ENCODE measurements around the gene TMEM132C.

Gene TMEM132C

GRCh38 chr12:128288896-128289295 lies 21.9 kb downstream of the TMEM132C start:
- DNase-seq = no peak

DNA sequence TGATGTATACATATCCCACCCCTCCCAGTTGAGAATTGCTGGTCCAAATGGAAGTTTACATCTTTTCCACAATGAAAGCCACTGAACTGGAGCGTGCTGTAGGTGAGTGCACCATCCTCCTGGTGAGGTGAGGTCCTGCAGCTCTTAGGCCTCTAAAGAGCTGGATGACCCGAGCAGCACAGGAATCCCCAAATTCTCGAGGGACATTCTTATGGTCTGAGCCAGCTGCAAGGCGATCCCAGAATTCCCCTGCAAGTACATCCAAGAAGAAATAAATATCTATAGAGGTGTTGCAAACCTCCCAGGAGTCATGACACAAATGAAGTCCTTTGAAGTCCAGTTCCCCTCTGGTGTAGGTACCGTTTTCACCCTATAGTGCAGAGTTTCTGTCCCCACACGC lies 24.0 kb downstream of the TMEM132C start:
- DNase-seq = no peak

DNA sequence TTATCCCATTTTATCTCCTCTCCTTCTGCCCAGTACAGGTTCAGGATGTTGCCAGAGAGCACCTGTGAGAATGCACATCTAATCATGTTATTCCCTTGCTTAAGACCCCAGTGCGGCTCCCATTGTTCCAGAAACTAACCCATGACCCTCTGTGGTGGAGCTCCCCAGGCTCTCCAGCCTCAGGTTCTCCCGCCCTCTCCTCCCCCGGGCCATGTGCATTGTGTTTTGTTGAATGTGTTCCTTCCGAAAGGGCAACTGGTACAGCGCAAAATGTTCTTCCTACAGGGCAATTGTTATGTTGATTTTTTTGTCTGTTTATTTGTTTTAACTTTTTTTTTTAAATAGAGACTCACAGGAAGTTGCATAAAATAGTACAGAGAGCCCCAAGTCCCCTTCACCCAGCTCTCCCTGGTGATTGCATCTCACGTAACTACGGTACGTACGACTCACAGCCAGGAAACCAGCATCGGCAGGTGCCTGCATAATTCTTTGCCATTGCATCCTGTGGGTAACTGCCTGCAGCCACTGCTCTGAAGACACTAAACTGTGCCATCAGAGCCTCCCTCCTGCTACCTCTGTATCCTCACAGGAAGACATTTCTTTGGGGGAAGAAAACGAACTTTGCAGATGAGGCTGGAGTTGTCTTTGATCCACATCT lies 31.2 kb downstream of the TMEM132C start:
- no peak for DNase-seq

DNA sequence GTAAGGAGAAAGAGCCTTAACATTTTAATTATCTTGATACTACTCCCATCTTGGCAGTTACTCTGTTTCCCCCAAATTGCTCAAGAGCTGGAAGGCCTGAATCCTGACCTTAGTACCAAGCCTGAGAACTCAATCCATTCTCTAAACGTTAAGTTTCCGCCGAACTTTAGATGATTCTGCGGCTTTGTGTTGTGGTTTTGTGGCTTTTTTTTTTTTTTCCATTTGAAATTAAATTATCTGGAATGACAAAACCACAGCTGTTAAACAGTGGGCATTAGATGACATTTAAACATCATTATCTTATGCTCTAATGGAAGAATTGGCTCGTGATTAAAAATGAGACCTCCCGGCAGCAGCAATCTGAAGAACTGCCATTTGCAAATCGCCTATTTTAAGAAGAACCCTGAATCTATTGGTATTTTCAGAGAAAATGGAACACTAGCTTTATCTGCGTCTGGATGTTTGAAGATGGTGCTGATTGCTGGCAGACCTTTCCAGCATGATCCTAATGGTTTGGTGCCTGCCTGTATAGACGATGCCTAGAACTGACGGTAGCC lies 38.4 kb downstream of the TMEM132C start:
- DNase-seq = no peak

DNA sequence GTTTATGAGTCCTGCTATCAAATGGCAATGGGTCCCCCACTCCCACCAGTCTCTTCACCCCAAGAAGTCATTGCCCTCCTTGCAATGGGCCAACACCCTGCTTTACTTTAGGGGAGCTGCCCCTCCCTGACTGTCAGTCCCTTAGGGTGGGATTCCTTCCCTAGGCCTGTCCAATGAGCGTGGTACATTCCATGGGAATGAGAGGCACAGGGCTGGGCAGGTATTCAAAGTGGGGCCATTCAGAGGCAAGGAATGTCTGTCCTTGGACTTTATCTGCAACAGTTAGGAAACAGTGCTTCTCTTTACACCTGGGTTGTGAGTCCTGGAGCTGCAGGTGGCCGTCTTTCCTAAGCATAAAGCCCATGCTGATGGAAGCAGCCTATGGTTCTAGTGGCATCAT lies 40.8 kb downstream of the TMEM132C start:
- DNase-seq = no peak

DNA sequence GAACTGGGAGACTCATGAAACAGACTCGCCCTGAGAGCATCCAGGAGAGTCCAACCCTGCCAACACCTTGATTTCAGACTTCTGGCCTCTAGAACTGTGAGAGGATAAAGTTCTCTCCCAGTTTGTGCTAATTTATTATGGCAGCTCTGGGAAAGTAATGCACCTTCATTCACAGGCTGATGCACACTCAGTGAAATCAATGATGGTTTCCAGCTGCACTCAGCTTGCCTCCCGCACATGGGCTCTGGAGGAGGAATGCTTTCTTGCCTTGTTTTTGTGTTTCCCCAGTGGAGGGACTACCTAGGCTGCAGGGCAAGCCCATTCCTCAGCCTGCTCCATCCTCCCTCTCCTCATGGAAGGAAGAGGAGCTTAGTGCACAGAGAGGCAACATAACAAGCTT lies 45.7 kb downstream of the TMEM132C start:
- DNase-seq = no peak

GRCh38 chr12:128313931-128314330 lies 47.0 kb downstream of the TMEM132C start:
- DNase-seq = no peak

DNA sequence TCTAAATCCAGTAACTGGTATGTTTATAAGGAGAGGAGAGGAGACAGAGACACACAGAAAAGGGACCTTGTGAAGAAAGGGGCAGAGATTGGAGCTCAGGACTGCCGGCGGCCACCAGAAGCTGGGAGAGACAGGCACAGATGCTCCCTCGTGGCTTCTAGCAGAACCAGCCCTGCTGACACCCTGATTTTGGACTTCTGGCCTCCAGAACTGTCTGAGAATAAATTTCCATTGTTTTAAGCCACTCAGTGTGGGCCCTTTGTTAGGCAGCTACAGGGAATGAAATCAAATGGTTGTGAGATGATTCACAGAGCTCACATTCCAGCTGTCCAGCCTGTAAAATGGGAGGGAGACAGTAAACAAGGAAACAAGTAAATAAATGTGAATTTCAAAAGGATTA lies 47.6 kb downstream of the TMEM132C start:
- DNase-seq = no peak

GRCh38 chr12:128316078-128316477 lies 49.1 kb downstream of the TMEM132C start:
- DNase-seq = no peak

- no peak for DNase-seq
These were observed 50.1 kb downstream of the TMEM132C start for GRCh38 chr12:128316973-128317526.

DNA sequence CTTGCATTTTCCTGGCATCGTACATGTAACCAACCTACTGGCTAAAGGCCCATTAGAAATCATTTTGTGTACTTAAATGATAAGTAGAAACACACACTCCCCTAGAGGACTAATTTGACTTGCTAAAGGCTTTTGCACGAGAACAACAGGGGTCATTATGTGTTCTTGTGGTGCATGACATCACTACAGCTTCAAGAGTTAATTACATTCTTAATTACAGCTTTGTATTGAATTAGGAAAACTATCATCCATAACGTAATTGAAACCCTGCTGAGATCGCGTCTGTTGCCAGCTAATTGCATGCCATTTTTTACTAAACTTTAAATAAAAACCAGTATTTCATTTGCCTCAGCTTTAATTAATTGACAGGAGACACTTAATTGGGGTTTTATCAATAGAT lies 51.4 kb downstream of the TMEM132C start:
- no peak for DNase-seq

GRCh38 chr12:128318946-128319345 lies 52.0 kb downstream of the TMEM132C start:
- no peak for DNase-seq

DNA sequence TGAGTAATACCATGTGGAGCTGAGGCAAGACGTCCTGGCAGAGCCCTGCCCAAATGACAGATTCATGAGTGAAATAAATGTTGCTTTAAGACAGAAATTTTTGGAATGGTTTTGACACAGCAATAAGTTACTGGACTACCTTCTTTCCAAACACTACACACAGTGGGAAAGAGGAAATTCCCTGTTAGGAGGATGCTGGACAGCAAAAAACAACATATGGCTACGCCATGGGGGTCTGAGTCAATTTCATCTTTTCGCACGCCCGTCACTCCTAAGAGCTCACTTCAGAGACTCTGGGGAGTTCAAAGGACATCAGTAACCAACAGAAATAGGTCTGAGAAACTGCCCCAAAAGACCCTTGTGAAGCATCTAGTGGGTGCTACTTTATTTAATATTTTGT lies 55.4 kb downstream of the TMEM132C start:
- DNase-seq = no peak

DNA sequence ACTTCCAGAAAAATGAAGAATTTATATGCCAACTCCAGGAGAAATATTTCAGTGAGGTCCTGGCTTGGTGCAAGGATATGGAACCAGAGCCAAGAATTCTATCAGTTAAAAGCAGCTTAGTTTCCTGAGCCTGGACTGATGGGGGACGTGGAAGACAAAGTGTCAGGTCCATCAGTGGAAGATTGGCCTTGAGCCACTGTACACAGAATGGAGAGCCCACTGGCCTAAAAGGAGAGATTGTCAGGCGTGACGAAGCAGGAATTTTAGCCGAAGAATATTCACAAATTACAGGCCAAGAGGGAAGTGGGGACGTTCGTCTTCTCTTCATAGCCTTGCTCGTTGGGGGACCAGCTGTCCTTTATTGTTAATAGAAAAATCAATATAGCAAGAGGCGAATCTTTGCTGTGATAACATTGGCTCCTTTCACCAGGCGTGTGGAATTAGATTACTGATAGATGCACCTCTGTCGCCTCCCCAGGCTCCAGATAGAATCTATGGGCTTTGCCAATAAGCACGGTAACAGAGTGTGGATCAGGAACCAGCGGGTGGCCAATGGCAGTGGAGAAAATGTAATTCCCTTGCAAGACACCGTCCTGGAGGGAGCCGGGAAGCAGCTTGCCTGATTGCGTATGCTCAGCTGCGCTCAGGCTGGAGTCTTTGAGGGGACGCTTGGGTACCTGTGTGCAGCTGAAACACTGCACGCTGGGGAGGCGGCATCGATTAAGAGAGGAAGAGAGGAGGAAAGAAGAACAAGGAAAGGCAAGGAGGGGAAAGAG lies 56.4 kb downstream of the TMEM132C start:
- no peak for DNase-seq

- DNase-seq = no peak
These were observed 58.7 kb downstream of the TMEM132C start for GRCh38 chr12:128325646-128326045.

DNA sequence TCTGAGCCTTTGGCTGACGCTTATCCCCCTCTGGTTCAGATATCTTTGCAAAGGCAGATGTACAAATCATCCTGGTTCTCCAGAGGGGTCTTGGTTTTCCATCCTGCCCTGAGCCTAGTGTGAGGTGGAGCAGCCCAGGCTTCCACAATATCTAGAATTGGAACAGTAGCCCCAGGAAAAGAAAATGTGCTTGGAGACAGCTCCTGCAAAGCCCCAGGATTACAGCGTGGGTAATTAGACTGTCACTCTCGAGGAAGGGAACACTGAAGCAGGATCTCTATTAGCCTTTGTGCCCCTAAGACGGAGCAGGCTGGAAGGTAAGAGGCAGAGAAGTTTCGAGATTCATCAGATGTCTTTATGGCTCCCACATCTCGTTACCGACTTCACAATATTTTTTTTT lies 59.4 kb downstream of the TMEM132C start:
- no peak for DNase-seq

DNA sequence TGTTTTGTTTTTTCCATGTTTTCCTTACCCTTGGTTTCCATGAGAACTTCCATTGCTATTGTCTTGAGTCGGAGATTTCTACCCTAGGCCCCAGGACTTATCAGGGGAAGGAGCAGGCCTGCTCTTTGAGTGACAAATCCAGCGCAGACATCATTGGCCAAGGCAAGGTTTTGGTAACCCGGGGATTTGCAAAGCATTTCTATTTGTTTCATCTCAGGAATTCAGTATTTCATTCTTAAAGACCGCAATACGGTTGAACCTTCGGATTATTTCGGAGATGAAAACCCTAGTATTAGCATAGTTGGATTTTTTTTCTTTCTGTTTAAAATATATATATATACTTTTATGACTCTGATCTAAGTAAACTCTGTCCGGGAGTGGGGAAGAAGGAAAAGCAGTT lies 62.0 kb downstream of the TMEM132C start:
- DNase-seq = no peak

- no peak for DNase-seq
These were observed 69.5 kb downstream of the TMEM132C start for GRCh38 chr12:128336204-128337070.

- DNase-seq = no peak
These were observed 70.0 kb downstream of the TMEM132C start for GRCh38 chr12:128337071-128337345.

GRCh38 chr12:128337431-128338170 lies 70.6 kb downstream of the TMEM132C start:
- no peak for DNase-seq

GRCh38 chr12:128338386-128339125 lies 71.6 kb downstream of the TMEM132C start:
- no peak for DNase-seq

- no peak for DNase-seq
These were observed 72.2 kb downstream of the TMEM132C start for GRCh38 chr12:128339126-128339520.
